Testis (tissue), 2 donors: ENCODE data around the gene GLRX.

Source experiments
- POLR2A ChIP-seq: fragments of 450-650 bp; IDR thresholded peaks from one replicate; pipeline ENCODE4 v1.6.1; 2017; ENCODE audit warnings: antibody characterized with exemption, mild to moderate bottlenecking, moderate library complexity
- TF ChIP-seq, protein P1 (sequence below), 3 experiments: fragments of 450-650 bp in 2 of 3; fragments of 200-600 bp in 1 of 3; sonication (generic) in 1 of 3; IDR thresholded peaks; one replicate each; pipeline ENCODE4 v1.5.1; 2016 to 2019; ENCODE audit warnings: antibody characterized with exemption in 3 of 3, mild to moderate bottlenecking in 2 of 3, moderate library complexity in 1 of 3

DNA sequence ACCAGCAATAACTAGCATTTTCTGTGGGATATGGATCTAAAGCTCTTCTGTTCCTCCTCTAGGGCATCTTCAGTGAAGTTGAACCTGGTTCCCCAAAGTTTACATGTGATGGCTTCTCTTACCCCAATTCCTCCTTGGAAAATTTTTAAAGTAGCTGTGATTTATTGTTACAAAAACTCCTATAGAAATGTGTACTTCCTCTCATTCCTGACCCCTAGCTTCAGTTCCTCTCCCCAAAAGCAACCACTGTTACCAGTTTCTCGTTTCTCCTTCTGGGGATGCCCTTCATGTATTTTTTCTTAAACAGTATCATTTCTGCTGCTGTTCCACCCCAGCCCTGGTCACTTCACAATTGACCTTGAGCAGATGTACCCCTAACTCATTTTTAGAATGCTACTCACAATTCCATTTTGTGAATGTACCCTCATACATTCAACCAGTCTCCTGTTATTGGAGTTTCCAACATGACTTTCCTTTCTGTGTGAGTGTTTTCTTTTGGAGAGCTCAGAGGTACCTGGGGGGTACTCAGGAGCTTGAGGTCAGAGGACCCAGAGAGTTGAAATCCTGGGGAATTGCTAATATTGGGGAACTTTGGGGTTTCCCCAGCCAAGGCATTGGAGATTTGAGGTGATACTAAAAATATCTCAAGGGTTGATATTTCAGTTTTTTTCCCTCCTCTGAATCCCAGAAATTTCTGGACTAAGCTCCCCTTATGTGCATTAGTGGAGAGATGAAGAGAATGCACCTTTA is 18.6 kb upstream of the GLRX start:
- TF ChIP-seq, protein P1, sequence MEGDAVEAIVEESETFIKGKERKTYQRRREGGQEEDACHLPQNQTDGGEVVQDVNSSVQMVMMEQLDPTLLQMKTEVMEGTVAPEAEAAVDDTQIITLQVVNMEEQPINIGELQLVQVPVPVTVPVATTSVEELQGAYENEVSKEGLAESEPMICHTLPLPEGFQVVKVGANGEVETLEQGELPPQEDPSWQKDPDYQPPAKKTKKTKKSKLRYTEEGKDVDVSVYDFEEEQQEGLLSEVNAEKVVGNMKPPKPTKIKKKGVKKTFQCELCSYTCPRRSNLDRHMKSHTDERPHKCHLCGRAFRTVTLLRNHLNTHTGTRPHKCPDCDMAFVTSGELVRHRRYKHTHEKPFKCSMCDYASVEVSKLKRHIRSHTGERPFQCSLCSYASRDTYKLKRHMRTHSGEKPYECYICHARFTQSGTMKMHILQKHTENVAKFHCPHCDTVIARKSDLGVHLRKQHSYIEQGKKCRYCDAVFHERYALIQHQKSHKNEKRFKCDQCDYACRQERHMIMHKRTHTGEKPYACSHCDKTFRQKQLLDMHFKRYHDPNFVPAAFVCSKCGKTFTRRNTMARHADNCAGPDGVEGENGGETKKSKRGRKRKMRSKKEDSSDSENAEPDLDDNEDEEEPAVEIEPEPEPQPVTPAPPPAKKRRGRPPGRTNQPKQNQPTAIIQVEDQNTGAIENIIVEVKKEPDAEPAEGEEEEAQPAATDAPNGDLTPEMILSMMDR (IDR thresholded peaks at IDR 0.05) = no peak
- TF ChIP-seq POLR2A = no peak
